WTC11 (cell line): ENCODE data around the gene RPL6.

Experiments
- CTCF ChIP-seq: fragments of 200-600 bp; IDR thresholded peaks from 2 replicates; pipeline ENCODE4 v1.8.0; 2022; ENCODE audit warnings: antibody characterized with exemption
- MAX ChIP-seq: sonication (generic); formaldehyde crosslinking; IDR thresholded peaks from 2 replicates; pipeline ENCODE4 v1.8.0; 2022; ENCODE audit warnings: mild to moderate bottlenecking, missing genetic modification reagents

GRCh38 chr12:112425582-112426382, 16.4 kb upstream of the RPL6 start:
- TF ChIP-seq CTCF (no peak), MAX (no peak)
